Occipital lobe (tissue), 2 donors: ENCODE data around the gene OR3A2. TPM values are rescaled to one million over a fixed set of nuclear protein-coding genes. Genes with fewer than 3 reads are reported as not detected.
"Not testable (repeated sequence)": the region's sequence is repeated elsewhere in the genome, so short reads cannot be mapped to it uniquely, and the experiment has no call there.

Experiments
- DNase-seq: peaks from one replicate; lab custom pipeline; 2025; lab: John Stamatoyannopoulos, UW
- total RNA-seq: library from RNA; depleted of rRNA; stranded (reverse); fragments of >200 nt; gene quantifications from one replicate; pipeline ENCODE4 v1.2.3, GENCODE V29; 2014

OR3A2 gene
- 0.94 TPM for total RNA-seq

GRCh38 chr17:3385869-3386816 lies at the start of gene OR3A2:
TSS of gene OR3A2 (minus strand) at chr17:3386308.
- DNase-seq = no peak

GRCh38 chr17:3433741-3434140 lies 47.6 kb upstream of the OR3A2 start, which contains the start of gene OR1E2:
TSS of gene OR1E2 (minus strand) at chr17:3433841. CDS start at chr17:3433841, 0 bp downstream.
- no peak for DNase-seq

DNA sequence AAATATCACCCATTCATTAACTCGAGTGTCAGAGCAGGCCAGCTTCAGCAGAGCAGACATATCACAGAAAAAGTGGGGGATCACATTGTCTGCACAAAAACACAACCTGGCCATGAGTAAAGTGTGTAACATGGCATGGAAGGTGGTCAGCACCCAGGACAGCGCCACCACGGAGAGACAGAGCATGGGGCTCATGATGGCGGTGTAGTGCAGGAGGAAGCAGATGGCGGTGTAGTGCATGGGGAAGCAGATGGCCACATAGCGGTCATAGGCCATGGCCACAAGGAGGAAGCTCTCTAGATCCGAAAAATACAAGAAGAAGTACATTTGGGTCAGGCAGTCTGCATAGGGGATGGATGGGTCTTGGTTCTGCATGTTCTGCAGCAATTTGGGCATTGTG lies 47.1 kb upstream of the OR3A2 start:
- not testable (repeated sequence) for DNase-seq

- no peak for DNase-seq
Observed at GRCh38 chr17:3418222-3418621, 32.1 kb upstream of the OR3A2 start.

DNA sequence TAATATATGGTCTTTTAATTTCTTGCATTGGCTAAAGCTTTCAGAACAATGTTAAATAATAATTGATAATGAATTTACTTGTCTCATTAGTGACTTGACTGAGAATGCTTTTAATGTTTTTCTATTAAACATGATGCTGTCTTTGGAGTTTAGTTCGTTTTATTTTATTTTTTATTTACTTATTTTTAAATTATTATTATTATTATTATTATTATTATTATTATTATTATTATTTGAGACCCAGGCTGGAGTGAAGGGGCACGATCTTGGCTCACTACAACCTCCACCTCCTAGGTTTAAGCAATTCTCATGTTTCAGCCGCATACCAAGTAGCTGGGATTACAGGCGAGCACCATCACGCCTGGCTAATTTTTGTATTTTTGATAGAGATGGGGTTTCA lies 29.5 kb upstream of the OR3A2 start:
- no peak for DNase-seq

DNA sequence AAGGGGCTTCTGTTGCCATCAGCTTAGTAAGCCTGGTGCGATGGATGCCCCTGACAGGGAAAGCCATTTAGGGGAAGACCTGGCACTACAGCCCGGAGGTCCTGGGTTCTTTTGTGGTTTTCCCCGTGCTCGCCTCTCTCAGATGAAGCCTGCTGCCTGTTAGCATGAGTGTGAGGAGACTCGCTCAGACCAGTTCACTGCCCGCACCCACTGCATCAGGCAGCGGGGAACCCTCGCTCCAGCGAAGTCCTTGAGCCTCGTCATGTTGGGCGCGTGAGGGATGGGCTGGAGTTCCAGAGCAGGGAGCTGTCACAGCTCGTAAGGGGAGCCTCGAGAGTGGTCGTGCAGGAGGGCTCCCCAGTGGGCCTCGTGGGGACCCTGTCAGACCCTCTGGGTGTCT lies 26.1 kb upstream of the OR3A2 start:
- DNase-seq = not testable (repeated sequence)

DNA sequence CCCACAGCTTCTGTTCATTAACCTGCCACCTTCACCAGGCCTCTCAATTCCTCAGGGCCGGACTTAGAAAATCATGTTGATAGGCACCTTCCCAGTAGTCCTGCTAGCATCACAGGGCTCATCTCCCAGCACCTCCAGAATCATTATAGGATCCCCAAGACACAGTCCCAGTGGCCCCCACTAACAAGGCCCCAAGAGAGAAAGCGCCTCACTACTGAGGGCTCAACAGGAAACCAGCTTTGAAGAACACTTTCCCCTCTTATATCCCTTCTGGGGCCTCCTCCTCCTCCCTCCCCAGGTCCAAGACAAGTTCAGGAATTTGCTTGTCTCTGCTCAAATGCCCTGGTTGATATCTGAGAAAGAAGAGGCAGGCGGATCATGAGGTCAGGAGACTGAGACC lies 25.0 kb upstream of the OR3A2 start, which contains the start of gene OR3A3:
Gene OR3A3, plus strand, starts transcription at position 301 of the 400 bp plus-strand sequence.
- no peak for DNase-seq

DNA sequence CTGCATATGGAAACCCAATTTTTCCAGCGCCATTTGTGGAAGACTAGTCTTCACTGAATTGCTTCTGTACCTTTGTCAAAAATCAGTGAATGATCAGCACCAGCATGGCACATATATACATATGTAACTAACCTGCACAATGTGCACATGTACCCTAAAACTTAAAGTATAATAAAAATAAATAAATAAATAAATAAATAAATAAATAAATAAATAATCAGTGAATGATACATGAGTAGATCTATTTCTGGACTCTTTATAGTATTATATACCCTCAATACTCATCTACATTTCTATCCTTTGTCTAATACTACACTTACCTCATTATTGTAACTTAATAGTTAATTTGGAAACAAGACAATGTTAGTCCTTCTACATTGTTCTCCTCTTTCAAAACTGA lies 17.7 kb upstream of the OR3A2 start:
- not testable (repeated sequence) for DNase-seq

GRCh38 chr17:3401786-3402185 lies 15.7 kb upstream of the OR3A2 start:
- no peak for DNase-seq

DNA sequence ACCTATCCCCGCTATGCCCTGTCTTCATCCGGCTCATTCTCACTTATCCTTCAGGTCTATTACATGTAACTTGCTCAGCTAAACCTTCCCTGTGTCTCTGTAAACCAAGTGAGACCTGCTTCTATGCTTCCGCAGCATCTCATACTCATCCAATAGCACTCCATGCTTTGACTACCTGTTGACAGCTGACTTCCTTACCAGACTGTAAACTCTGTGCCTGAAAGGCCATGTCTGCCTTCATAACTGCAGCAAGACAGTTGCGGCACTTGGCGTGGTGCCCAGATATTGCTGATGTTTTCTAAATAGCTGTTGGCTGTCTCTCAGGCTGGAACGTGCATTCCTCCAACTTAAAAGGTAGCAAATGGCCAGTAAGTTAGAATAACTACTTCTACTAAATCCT lies 13.9 kb upstream of the OR3A2 start:
- DNase-seq = no peak

- no peak for DNase-seq
Observed at GRCh38 chr17:3398310-3398709, 12.2 kb upstream of the OR3A2 start, which contains the start of gene OR1E1. TSS of gene OR1E1 (minus strand) at chr17:3398410. CDS start at chr17:3398410, 0 bp downstream.

DNA sequence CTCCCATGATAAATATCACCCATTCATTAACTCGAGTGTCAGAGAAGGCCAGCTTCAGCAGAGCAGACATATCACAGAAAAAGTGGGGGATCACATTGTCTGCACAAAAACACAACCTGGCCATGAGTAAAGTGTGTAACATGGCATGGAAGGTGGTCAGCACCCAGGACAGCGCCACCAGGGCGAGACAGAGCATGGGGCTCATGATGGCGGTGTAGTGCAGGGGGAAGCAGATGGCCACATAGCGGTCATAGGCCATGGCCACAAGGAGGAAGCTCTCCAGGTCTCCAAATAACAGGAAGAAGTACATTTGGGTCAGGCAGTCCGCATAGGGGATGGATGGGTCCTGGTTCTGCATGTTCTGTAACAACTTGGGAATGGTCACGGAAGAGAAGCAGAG lies 11.7 kb upstream of the OR3A2 start:
- not testable (repeated sequence) for DNase-seq

DNA sequence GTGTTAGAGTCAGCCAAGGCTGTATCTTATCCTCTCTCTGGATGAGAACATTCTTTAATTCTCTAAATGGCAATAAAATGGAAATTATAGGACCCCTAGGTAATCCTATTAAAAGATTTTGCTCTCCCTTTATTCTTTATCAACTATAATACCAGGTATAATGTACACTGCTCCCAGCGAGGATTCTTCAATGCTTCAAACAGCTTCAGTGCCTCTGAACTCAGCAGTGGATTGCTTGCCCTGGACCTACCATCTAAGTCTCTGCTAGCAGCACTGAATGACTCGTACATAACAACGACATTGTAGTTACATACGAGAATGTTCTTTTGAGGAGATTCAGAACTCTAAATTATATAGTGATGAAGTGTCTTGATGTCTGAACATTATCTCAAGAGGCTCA lies 3.7 kb upstream of the OR3A2 start:
- DNase-seq = no peak

- no peak for DNase-seq
Observed at GRCh38 chr17:3381957-3382356, 4.2 kb downstream of the OR3A2 start.

GRCh38 chr17:3378321-3378720 lies 7.8 kb downstream of the OR3A2 start:
- no peak for DNase-seq

- not testable (repeated sequence) for DNase-seq
Observed at GRCh38 chr17:3371167-3371566, 14.9 kb downstream of the OR3A2 start.

GRCh38 chr17:3342782-3343181 lies 43.3 kb downstream of the OR3A2 start:
- not testable (repeated sequence) for DNase-seq

DNA sequence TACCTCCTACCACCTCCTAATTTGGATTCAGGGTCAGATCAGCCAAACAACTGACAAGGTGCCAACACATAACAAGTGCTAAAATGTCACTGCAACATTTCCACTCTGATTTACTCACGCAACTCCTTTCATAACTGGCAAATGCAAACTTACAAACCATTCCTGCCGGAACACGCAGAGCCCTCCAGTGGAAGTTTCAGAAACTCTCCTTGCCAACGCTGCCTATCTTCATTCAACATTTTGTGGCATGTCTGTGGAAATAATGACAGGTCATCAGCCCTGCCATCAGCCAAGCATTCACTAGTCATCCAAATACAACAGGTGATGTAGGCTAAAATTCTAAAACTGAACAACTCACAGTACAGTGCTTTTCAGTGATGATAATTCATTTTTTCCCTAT lies 50.2 kb downstream of the OR3A2 start:
- no peak for DNase-seq

GRCh38 chr17:3318336-3318735 lies 67.8 kb downstream of the OR3A2 start:
- DNase-seq = no peak

DNA sequence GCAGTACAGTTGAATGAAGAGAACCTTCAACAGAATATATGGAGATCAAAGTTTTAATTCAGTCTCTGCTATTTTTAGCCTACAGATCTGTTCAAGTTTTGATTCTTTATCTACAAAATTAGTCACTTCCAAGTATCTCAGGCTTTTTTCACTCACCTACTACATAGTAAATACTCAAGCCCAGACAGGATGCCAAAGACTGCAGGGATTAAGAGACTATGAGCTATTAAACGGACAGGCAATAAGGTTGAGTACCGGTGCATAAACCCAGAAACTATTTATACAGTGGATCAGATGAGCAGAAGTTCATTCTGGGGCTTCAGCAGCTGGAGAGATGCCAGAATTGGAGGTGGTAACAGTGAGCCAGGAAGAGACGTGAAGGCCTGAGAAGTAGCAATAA lies 69.3 kb downstream of the OR3A2 start:
- no peak for DNase-seq

- no peak for DNase-seq
Observed at GRCh38 chr17:3308603-3309002, 77.5 kb downstream of the OR3A2 start.

- DNase-seq = no peak
Observed at GRCh38 chr17:3298260-3298659, 87.8 kb downstream of the OR3A2 start, which contains the start of gene OR3A1. TSS of gene OR3A1 (minus strand) at chr17:3298360. CDS start at chr17:3292582, 5,778 bp downstream.

- no peak for DNase-seq
Observed at GRCh38 chr17:3295632-3296031, 90.5 kb downstream of the OR3A2 start.
